Upper lobe of left lung (tissue), 6 donors: ENCODE data around the gene MPDZ. TPM values are rescaled to one million over a fixed set of nuclear protein-coding genes. Genes with fewer than 3 reads are reported as not detected.

Experiments
- ATAC-seq, 2 donors: fragments of 200-7000 bp; cut with Tn5 transposase; one replicate each; pipeline ENCODE4 v1.9.1; 2022; ENCODE audit warnings: mild to moderate bottlenecking in 2 of 2, moderate library complexity in 2 of 2; ENCODE audit not compliant: low FRiP score in 2 of 2
- DNase-seq, 2 donors: peaks; one replicate each; pipeline ENCODE4 v3.0.0-alpha.2; 2019 to 2020
- H3K27ac ChIP-seq, 4 donors: fragments of 200-600 bp; sonication (generic); one replicate each; pipeline ENCODE4 v1.5.1; 2016 to 2019
- H3K27me3 ChIP-seq, 4 donors: fragments of 200-600 bp; sonication (generic); one replicate each; pipeline ENCODE4 v1.5.1; 2017 to 2019
- H3K36me3 ChIP-seq, 4 donors: fragments of 200-600 bp; sonication (generic); one replicate each; pipeline ENCODE4 v1.5.1; 2016 to 2019
- H3K4me1 ChIP-seq, 4 donors: fragments of 200-600 bp; sonication (generic); one replicate each; pipeline ENCODE4 v1.5.1; 2018 to 2019
- H3K4me3 ChIP-seq, 4 donors: fragments of 200-600 bp; sonication (generic); one replicate each; pipeline ENCODE4 v1.5.1; 2017 to 2019; ENCODE audit warnings: mild to moderate bottlenecking in 2 of 4, moderate library complexity in 1 of 4
- H3K9me3 ChIP-seq, 4 donors: fragments of 200-600 bp; sonication (generic); one replicate each; pipeline ENCODE4 v1.5.1; 2018 to 2019
- CTCF ChIP-seq, 6 experiments: fragments of 450-650 bp in 4 of 6; fragments of 200-600 bp in 2 of 6; sonication (generic) in 2 of 6; IDR thresholded peaks; one replicate each; pipeline ENCODE4 v1.5.1; 2016 to 2019; ENCODE audit warnings: antibody characterized with exemption in 6 of 6
- EP300 ChIP-seq, 4 donors: sonication (generic); formaldehyde crosslinking; IDR thresholded peaks; one replicate each; pipeline ENCODE4 v1.5.1; 2017; ENCODE audit warnings: antibody characterized with exemption in 4 of 4, control low read depth in 2 of 4
- POLR2A ChIP-seq, 4 donors: fragments of 450-650 bp; IDR thresholded peaks; one replicate each; pipeline ENCODE4 v1.5.1; 2016 to 2017; ENCODE audit warnings: antibody characterized with exemption in 4 of 4, mild to moderate bottlenecking in 2 of 4
- POLR2AphosphoS5 ChIP-seq, 2 donors: sonication (generic); formaldehyde crosslinking; IDR thresholded peaks; one replicate each; pipeline ENCODE4 v1.5.1; 2017; ENCODE audit warnings: antibody characterized with exemption in 2 of 2
- WGBS, 2 donors: methylation state at CpG; one replicate each; pipeline ENCODE4 v1.1.5; 2017 to 2018; 5-methylcytosine and 5-hydroxymethylcytosine counted together
- total RNA-seq, 6 donors: library from RNA; depleted of rRNA in 4 of 6; stranded (reverse); fragments of >200 nt in 4 of 6; gene quantifications; one replicate each; pipeline versions ENCODE4 v1.1.0 to v1.2.1, GENCODE V29; 2016 to 2021
- donor health status: DM: no; HTN: no; CAD: no; lungs with moderate emphysema.
- donor health status: DM: no; HTN: yes; CAD: no; lungs with severe emphysema.

MPDZ gene
- total RNA-seq, 6 donors from 2014 or later, result 13.6 to 49.2 (median 27.8) TPM

GRCh38 chr9:13141629-13142028 lies 137.9 kb downstream of the MPDZ start:
- Histone ChIP-seq H3K9me3 (no peaks in the 10 kb centered on the region), H3K36me3 (peaks cover 0 to 29% (median 0%) of the 10 kb centered on the region in 4 donors), H3K27me3 (no peaks in the 10 kb centered on the region), H3K4me3 (no peak overlapping the region), H3K4me1 (peaks cover 0 to 7% (median 5%) of the 10 kb centered on the region in 4 donors), H3K27ac (no peak overlapping the region)
- no peak for DNase-seq
- TF ChIP-seq POLR2AphosphoS5 (IDR thresholded peaks at IDR 0.05), result no peak
- no peak for TF ChIP-seq EP300 (IDR thresholded peaks at IDR 0.05)
- no peak for TF ChIP-seq CTCF (IDR thresholded peaks at IDR 0.05)
- TF ChIP-seq POLR2A (IDR thresholded peaks at IDR 0.05), result no peak
- no peak for ATAC-seq
- 63 to 78% methylated on average over 5 of the region's 5 CpGs for WGBS, 2 donors

- WGBS, 2 donors, result 78 to 84% methylated on average over 5 of the region's 5 CpGs
- Histone ChIP-seq H3K36me3 (peaks cover 0 to 35% (median 0%) of the 10 kb centered on the region in 4 donors), H3K4me3 (no peak overlapping the region), H3K9me3 (no peaks in the 10 kb centered on the region), H3K27me3 (no peaks in the 10 kb centered on the region), H3K27ac (no peak overlapping the region), H3K4me1 (peaks cover 0 to 7% (median 5%) of the 10 kb centered on the region in 4 donors)
- no peak for DNase-seq
- TF ChIP-seq EP300 (IDR thresholded peaks at IDR 0.05) (no peak), POLR2AphosphoS5 (IDR thresholded peaks at IDR 0.05) (no peak), POLR2A (IDR thresholded peaks at IDR 0.05) (no peak), CTCF (IDR thresholded peaks at IDR 0.05) (no peak)
- no peak for ATAC-seq
These were observed 138.5 kb downstream of the MPDZ start for GRCh38 chr9:13140843-13141592.

DNA sequence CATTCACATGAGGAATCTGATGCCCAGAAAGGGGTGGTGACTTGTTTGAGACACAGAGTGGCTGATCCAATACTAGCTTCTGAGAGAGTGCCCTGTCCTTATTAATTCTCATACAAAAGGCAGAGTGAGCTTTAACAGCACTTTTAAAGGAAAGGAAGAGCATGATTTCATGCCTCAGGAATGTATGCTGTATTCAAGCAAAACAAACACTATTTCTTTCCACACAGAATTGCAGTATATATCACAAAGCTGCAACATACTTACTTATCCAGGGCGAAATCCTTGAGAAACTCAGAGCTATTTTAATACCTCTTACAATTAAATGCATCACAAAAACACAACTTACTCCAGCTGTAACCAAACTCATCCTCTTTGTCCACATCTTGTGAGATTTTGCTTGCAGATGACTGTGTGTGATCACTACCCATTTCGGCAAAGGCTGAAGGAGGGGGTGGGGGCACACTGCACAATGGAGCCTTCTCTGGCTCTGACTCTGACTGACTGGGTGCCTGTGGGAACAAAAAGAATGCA lies 139.8 kb downstream of the MPDZ start:
- DNase-seq, result no peak
- WGBS, 2 donors, result 55 to 63% methylated on average over 2 of the region's 2 CpGs
- TF ChIP-seq EP300 (IDR thresholded peaks at IDR 0.05), result no peak
- TF ChIP-seq POLR2AphosphoS5 (IDR thresholded peaks at IDR 0.05), result no peak
- no peak for TF ChIP-seq CTCF (IDR thresholded peaks at IDR 0.05)
- TF ChIP-seq POLR2A (IDR thresholded peaks at IDR 0.05), result no peak
- no peak for ATAC-seq
- Histone ChIP-seq H3K4me1 (peaks cover 0 to 7% (median 5%) of the 10 kb centered on the region in 4 donors), H3K4me3 (no peak overlapping the region), H3K27ac (no peak overlapping the region), H3K9me3 (no peaks in the 10 kb centered on the region), H3K27me3 (no peaks in the 10 kb centered on the region), H3K36me3 (peaks cover 0 to 49% (median 6%) of the 10 kb centered on the region in 4 donors)

- 89 to 100% methylated on average over 1 of the region's 1 CpG for WGBS, 2 donors
- TF ChIP-seq EP300 (IDR thresholded peaks at IDR 0.05), result no peak
- TF ChIP-seq CTCF (IDR thresholded peaks at IDR 0.05), result no peak
- TF ChIP-seq POLR2A (IDR thresholded peaks at IDR 0.05), result no peak
- DNase-seq (no peak), ATAC-seq (no peak)
- Histone ChIP-seq H3K27me3 (no peaks in the 10 kb centered on the region), H3K4me1 (peaks cover 0 to 7% (median 5%) of the 10 kb centered on the region in 4 donors), H3K27ac (no peak overlapping the region), H3K4me3 (no peak overlapping the region), H3K9me3 (no peaks in the 10 kb centered on the region), H3K36me3 (peaks cover 0 to 63% (median 7%) of the 10 kb centered on the region in 4 donors)
These were observed 142.1 kb downstream of the MPDZ start for GRCh38 chr9:13137426-13137825.
